ENCODE results near the gene HEPN1. TPM values are rescaled to one million over a fixed set of nuclear protein-coding genes. Genes with fewer than 3 reads are reported as not detected.
A peak's percentile ranks its signal among the peaks of the same experiment; 100 is the strongest.

HEPN1 gene
- total and polyA plus RNA-seq, 2 donors (not counting 3 experiments of a cell fraction or from before 2014, with no cell fraction given), result not detected

DNA sequence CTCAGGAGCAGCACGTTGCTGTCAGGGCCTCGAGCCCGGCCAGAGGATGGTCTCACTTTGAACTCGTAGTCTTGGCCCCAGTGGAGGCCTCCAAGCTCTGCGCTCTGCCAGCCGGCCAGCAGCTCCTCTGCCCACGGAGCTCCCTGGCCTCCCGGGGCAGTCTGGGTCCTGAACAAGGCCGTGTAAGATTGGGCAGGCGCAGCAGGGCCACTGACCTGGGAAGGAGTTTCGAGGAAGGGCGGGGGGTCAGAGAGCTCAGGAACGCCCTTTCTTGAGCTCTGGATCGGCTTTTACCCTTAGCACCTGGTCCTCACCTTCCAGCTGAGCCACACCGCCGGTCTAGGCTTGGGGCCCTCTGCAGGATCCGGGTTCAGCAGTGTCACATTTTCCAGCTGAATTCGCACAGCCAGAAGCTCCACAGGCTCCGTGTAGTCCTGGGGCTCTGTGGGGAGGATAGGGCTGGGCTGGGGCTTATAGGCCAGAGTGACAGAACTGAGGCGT is 23.5 kb upstream of the HEPN1 start:
- dilution Hi-C loops (cut with MboI; ENCODE audit: extremely low pct_ligation_motif_present, low sequenced_read_pairs), result no loop called here

More for the DNA sequence above, 23.5 kb upstream of the HEPN1 start:
- H3K79me2 ChIP-seq (ENCODE audit: control insufficient read depth, insufficient read depth, low read length), result peaks cover 71% of the 10 kb centered on the region
- H2AFZ ChIP-seq (ENCODE audit: low read depth, low read length), result no peak overlapping the region
- H3K4me1 ChIP-seq (ENCODE audit: control insufficient read depth, extremely low read depth, insufficient read depth, low read length), result peaks cover 75% of the 10 kb centered on the region
- DNase-seq (ENCODE audit: low read depth, low spot score), result no peak
- H3K4me2 ChIP-seq (ENCODE audit: insufficient read depth, low read length), result peak overlapping the region; percentile 78
- H3K4me3 ChIP-seq (replicated peaks in 1 of 3; ENCODE audit: insufficient read depth in 1 of 3, low read depth in 1 of 3, low read length in 3 of 3), result peak overlapping the region; percentile 76 to 89 (median 88)
- TF ChIP-seq POLR2A (IDR thresholded peaks at IDR 0.05; ENCODE audit: low read depth, low read length) (peak; percentile 39), POLR2AphosphoS5 (IDR thresholded peaks at IDR 0.05; ENCODE audit: insufficient read depth, low read depth, low read length) (peak; percentile 37)
- TF ChIP-seq, protein P1, sequence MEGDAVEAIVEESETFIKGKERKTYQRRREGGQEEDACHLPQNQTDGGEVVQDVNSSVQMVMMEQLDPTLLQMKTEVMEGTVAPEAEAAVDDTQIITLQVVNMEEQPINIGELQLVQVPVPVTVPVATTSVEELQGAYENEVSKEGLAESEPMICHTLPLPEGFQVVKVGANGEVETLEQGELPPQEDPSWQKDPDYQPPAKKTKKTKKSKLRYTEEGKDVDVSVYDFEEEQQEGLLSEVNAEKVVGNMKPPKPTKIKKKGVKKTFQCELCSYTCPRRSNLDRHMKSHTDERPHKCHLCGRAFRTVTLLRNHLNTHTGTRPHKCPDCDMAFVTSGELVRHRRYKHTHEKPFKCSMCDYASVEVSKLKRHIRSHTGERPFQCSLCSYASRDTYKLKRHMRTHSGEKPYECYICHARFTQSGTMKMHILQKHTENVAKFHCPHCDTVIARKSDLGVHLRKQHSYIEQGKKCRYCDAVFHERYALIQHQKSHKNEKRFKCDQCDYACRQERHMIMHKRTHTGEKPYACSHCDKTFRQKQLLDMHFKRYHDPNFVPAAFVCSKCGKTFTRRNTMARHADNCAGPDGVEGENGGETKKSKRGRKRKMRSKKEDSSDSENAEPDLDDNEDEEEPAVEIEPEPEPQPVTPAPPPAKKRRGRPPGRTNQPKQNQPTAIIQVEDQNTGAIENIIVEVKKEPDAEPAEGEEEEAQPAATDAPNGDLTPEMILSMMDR (IDR thresholded peaks at IDR 0.05; ENCODE audit: extremely low read depth in 1 of 2, insufficient read depth in 1 of 2, low read depth in 1 of 2, low read length in 2 of 2), result no peak
- H3K9ac ChIP-seq (replicated peaks; ENCODE audit: extremely low read depth, insufficient read depth, low read length), result peak overlapping the region; percentile 88
- no peaks in the 10 kb centered on the region for H4K20me1 ChIP-seq (replicated peaks; ENCODE audit: control insufficient read depth, extremely low read depth, insufficient read depth, low read length)
- no peaks in the 10 kb centered on the region for H3K9me3 ChIP-seq (replicated peaks; ENCODE audit: control insufficient read depth, insufficient read depth, low read length)
- no peaks in the 10 kb centered on the region for H3K9me1 ChIP-seq (replicated peaks; ENCODE audit: control insufficient read depth, extremely low read depth, insufficient read depth, low read length)
- peaks cover 35 to 45% of the 10 kb centered on the region in 2 experiments for H3K36me3 ChIP-seq (ENCODE audit: control insufficient read depth in 2 of 2, extremely low read depth in 1 of 2, insufficient read depth in 2 of 2, low read length in 2 of 2)
- H3K27ac ChIP-seq (ENCODE audit: insufficient read depth, low read depth, low read length), result peak overlapping the region; percentile 95
- intact Hi-C loops (cut with micrococcal nuclease), result loop anchor here (5.0 to 10.0 kb wide), 4 partner anchors 142 to 1833 kb away; partner anchors contain the start of genes HSPA8 and STT3A
- no peak for FAIRE-seq
- BruUV-seq (replicated peaks), result no TSS peak
- H3K27me3 ChIP-seq (ENCODE audit: control insufficient read depth in 2 of 2, insufficient read depth in 2 of 2, low read length in 2 of 2), result no peaks in the 10 kb centered on the region
- ChIA-PET POLR2A (interaction anchor here (1.1 kb wide), 3 partner anchors 9 to 19 kb away, joined by 3 to 10 read pairs (median 5); no protein-coding TSS in a partner anchor), CTCF (interaction anchor here (0.6 to 3.2 kb wide), 7 partner anchors 13 to 48 kb away, joined by 3 to 13 read pairs (median 5); no protein-coding TSS in a partner anchor)

Data from endothelial cell of umbilical vein (primary cell).